ENCODE measurements around the gene INVS. TPM values are rescaled to one million over a fixed set of nuclear protein-coding genes. Genes with fewer than 3 reads are reported as not detected.
"Not testable (repeated sequence)": the region's sequence is repeated elsewhere in the genome, so short reads cannot be mapped to it uniquely, and the experiment has no call there.

INVS gene
- polyA plus RNA-seq, 1 experiment = 9.7 TPM

GRCh38 chr9:100315561-100315960, 216.5 kb downstream of the INVS start:
- Histone ChIP-seq H3K4me3 (ENCODE audit: low read depth, low read length) (no peak overlapping the region), H3K36me3 (ENCODE audit: control insufficient read depth, insufficient read depth, low read length) (peaks cover 2% of the 10 kb centered on the region; the same call in 1 of the 2 replicates), H3K27me3 (ENCODE audit: control insufficient read depth, insufficient read depth, low read length) (no peaks in the 10 kb centered on the region)
- no peak for TF ChIP-seq CTCF (IDR thresholded peaks at IDR 0.05; ENCODE audit: insufficient read depth, low read depth, low read length)
- ChIA-PET POLR2A (no interaction called here), CTCF (interaction anchor here (0.8 to 1.0 kb wide), 2 partner anchors 27 to 281 kb away, joined by 3 read pairs; no protein-coding TSS in a partner anchor)
- no peak for DNase-seq (ENCODE audit: low read depth)

- TF ChIP-seq CTCF (IDR thresholded peaks at IDR 0.05; ENCODE audit: insufficient read depth, low read depth, low read length) = no peak
- DNase-seq (ENCODE audit: low read depth) = no peak
- Histone ChIP-seq H3K27me3 (ENCODE audit: control insufficient read depth, insufficient read depth, low read length) (no peaks in the 10 kb centered on the region), H3K4me3 (ENCODE audit: low read depth, low read length) (no peak overlapping the region), H3K36me3 (ENCODE audit: control insufficient read depth, insufficient read depth, low read length) (no peaks in the 10 kb centered on the region)
- ChIA-PET POLR2A (no interaction called here), CTCF (no interaction called here)
Observed at GRCh38 chr9:100317706-100318105, 218.7 kb downstream of the INVS start.

- DNase-seq (ENCODE audit: low read depth) = no peak
- POLR2A ChIA-PET = no interaction called here
- CTCF ChIA-PET = interaction anchor here (0.7 to 3.5 kb wide), 14 partner anchors 10 to 1162 kb away, joined by 3 to 10 read pairs (median 5); partner anchors contain the start of gene TEX10
- Histone ChIP-seq H3K36me3 (ENCODE audit: control insufficient read depth, insufficient read depth, low read length) (no peaks in the 10 kb centered on the region), H3K27me3 (ENCODE audit: control insufficient read depth, insufficient read depth, low read length) (no peaks in the 10 kb centered on the region), H3K4me3 (ENCODE audit: low read depth, low read length) (no peak overlapping the region)
- peak; percentile 69 for TF ChIP-seq CTCF (IDR thresholded peaks at IDR 0.05; ENCODE audit: insufficient read depth, low read depth, low read length)
Observed at GRCh38 chr9:100322954-100323536, 224.0 kb downstream of the INVS start.

GRCh38 chr9:100324594-100325200, 225.7 kb downstream of the INVS start:
- H3K36me3 ChIP-seq (ENCODE audit: control insufficient read depth, insufficient read depth, low read length) = no peaks in the 10 kb centered on the region
- no peak for DNase-seq (ENCODE audit: low read depth)
- peak; percentile 50 for TF ChIP-seq CTCF (IDR thresholded peaks at IDR 0.05; ENCODE audit: insufficient read depth, low read depth, low read length)
- CTCF ChIA-PET = interaction anchor here (0.7 to 3.5 kb wide), 28 partner anchors 9 to 1162 kb away, joined by 3 to 10 read pairs (median 4); partner anchors contain the start of genes CAVIN4 and TEX10
- POLR2A ChIA-PET = no interaction called here
- no peaks in the 10 kb centered on the region for H3K27me3 ChIP-seq (ENCODE audit: control insufficient read depth, insufficient read depth, low read length)
- no peak overlapping the region for H3K4me3 ChIP-seq (ENCODE audit: low read depth, low read length)

GRCh38 chr9:100338736-100339135, 239.7 kb downstream of the INVS start:
- H3K36me3 ChIP-seq (ENCODE audit: control insufficient read depth, insufficient read depth, low read length) = not testable (repeated sequence)

More at GRCh38 chr9:100338736-100339135, 239.7 kb downstream of the INVS start:
- H3K4me3 ChIP-seq (ENCODE audit: low read depth, low read length); H3K27me3 ChIP-seq (ENCODE audit: control insufficient read depth, insufficient read depth, low read length); DNase-seq (ENCODE audit: low read depth); POLR2A ChIA-PET: not testable (repeated sequence)
- CTCF ChIA-PET = interaction anchor here (0.8 to 1.7 kb wide), 3 partner anchors 11 to 257 kb away, joined by 3 to 4 read pairs (median 3); no protein-coding TSS in a partner anchor
